SU-DHL-6 (cell line): ENCODE results near the gene ANKH.

Experiments
- H2AFZ ChIP-seq: fragments of 200-600 bp; sonication (generic); 2 replicates; pipeline ENCODE4 v1.6.1; 2014; ENCODE audit warnings: low read depth, mild to moderate bottlenecking, moderate library complexity, mixed read lengths, antibody characterized with exemption, low read length; ENCODE audit not compliant: severe bottlenecking
- H3F3A ChIP-seq: fragments of 200-600 bp; shearing (Covaris generic); 2 replicates; pipeline ENCODE4 v1.6.0; 2016; ENCODE audit warnings: antibody characterized with exemption, mild to moderate bottlenecking; ENCODE audit not compliant: insufficient read depth
- H3K27ac ChIP-seq: fragments of 200-600 bp; sonication (generic); 2 replicates; pipeline ENCODE4 v1.5.1; 2016; ENCODE audit warnings: low read depth, mild to moderate bottlenecking, low read length, moderate library complexity, mixed read lengths
- H3K27me3 ChIP-seq: fragments of 200-600 bp; sonication (generic), shearing (Covaris generic); 2 replicates; pipeline ENCODE4 v1.6.0; 2014; ENCODE audit warnings: mild to moderate bottlenecking, low read length
- H3K36me3 ChIP-seq: fragments of 200-600 bp; sonication (generic); 2 replicates; pipeline ENCODE4 v1.6.1; 2014; ENCODE audit warnings: mild to moderate bottlenecking, low read length, mixed read lengths
- H3K4me2 ChIP-seq: fragments of 300-600, 200-600 bp; shearing (Covaris generic), sonication (generic); 2 replicates; pipeline ENCODE4 v1.6.0; 2014; ENCODE audit warnings: low read length, low read depth, mild to moderate bottlenecking; ENCODE audit not compliant: poor library complexity, severe bottlenecking
- H3K4me3 ChIP-seq: fragments of 200-600 bp; sonication (generic); 2 replicates; pipeline ENCODE4 v1.5.1; 2014; ENCODE audit warnings: antibody characterized with exemption, low read length, mild to moderate bottlenecking, mixed read lengths; ENCODE audit not compliant: insufficient read depth, poor library complexity, severe bottlenecking
- H3K79me2 ChIP-seq: fragments of 200-600 bp; sonication (generic); 2 replicates; pipeline ENCODE4 v1.6.1; 2014; ENCODE audit warnings: mild to moderate bottlenecking, low read length, moderate library complexity; ENCODE audit not compliant: insufficient read depth
- H3K9ac ChIP-seq: fragments of 200-600 bp; sonication (generic); 2 replicates; pipeline ENCODE4 v1.7.0; 2014; ENCODE audit warnings: mild to moderate bottlenecking, low read length
- H3K9me2 ChIP-seq: fragments of 200-600 bp; sonication (generic); replicated peaks from 2 replicates; pipeline ENCODE4 v1.6.1; 2014; ENCODE audit warnings: low read length; ENCODE audit not compliant: insufficient read depth
- H3K9me3 ChIP-seq: fragments of 200-600 bp; sonication (generic); 2 replicates; pipeline ENCODE4 v1.6.1; 2014; ENCODE audit warnings: low read length, mixed read lengths; ENCODE audit not compliant: insufficient read depth
- H4K20me1 ChIP-seq: fragments of 200-600 bp; sonication (generic); 2 replicates; pipeline ENCODE4 v1.6.1; 2014; ENCODE audit warnings: low read depth, mild to moderate bottlenecking, antibody characterized with exemption, low read length, moderate library complexity, mixed read lengths
- CTCF ChIP-seq: fragments of 200-600 bp; sonication (generic); IDR thresholded peaks from one replicate; pipeline ENCODE4 v1.5.1; 2017; ENCODE audit warnings: antibody characterized with exemption, mild to moderate bottlenecking, low read length, moderate library complexity; ENCODE audit not compliant: insufficient read depth, poor library complexity, severe bottlenecking
- EZH2phosphoT487 ChIP-seq: fragments of 200-600 bp; sonication (generic), shearing (Covaris generic); conservative IDR thresholded peaks from 2 replicates; pipeline ENCODE4 v1.6.1; 2018; ENCODE audit warnings: mild to moderate bottlenecking, antibody characterized with exemption, low read length, moderate library complexity, mixed read lengths

Gene ANKH

GRCh38 chr5:14698495-14698894 lies 173.1 kb downstream of the ANKH start:
- Histone ChIP-seq H3K4me2 (no peak overlapping the region), H3K4me3 (no peak overlapping the region), H3K79me2 (no peaks in the 10 kb centered on the region; the same call in 1 of the 2 replicates), H3K27me3 (no peaks in the 10 kb centered on the region), H3F3A (no peaks in the 10 kb centered on the region), H3K36me3 (peaks cover 17% of the 10 kb centered on the region), H4K20me1 (no peaks in the 10 kb centered on the region; the same call in 1 of the 2 replicates), H3K27ac (no peak overlapping the region), H3K9ac (no peak overlapping the region), H3K9me3 (no peaks in the 10 kb centered on the region), H2AFZ (no peak overlapping the region), H3K9me2 (no peaks in the 10 kb centered on the region)
- TF ChIP-seq CTCF (no peak), EZH2phosphoT487 (no peak)

- Histone ChIP-seq H3F3A (no peaks in the 10 kb centered on the region), H3K36me3 (peaks cover 30% of the 10 kb centered on the region), H3K4me2 (no peak overlapping the region), H3K27ac (no peak overlapping the region), H3K9me2 (no peaks in the 10 kb centered on the region), H3K9me3 (no peaks in the 10 kb centered on the region), H3K4me3 (no peak overlapping the region), H4K20me1 (no peaks in the 10 kb centered on the region; the same call in 1 of the 2 replicates), H3K9ac (no peak overlapping the region), H2AFZ (no peak overlapping the region), H3K27me3 (no peaks in the 10 kb centered on the region), H3K79me2 (peaks cover 5% of the 10 kb centered on the region; the same call in 1 of the 2 replicates)
- TF ChIP-seq EZH2phosphoT487 (no peak), CTCF (no peak)
These were observed 174.7 kb downstream of the ANKH start for GRCh38 chr5:14696851-14697250.

- TF ChIP-seq EZH2phosphoT487 (no peak), CTCF (no peak)
- H3K27me3 ChIP-seq: no peaks in the 10 kb centered on the region
- H3K27ac ChIP-seq: no peak overlapping the region
- peaks cover 38% of the 10 kb centered on the region for H3K36me3 ChIP-seq
- no peak overlapping the region for H2AFZ ChIP-seq
- H3K4me2 ChIP-seq: no peak overlapping the region
- no peaks in the 10 kb centered on the region for H3K9me3 ChIP-seq
- H3K9me2 ChIP-seq: no peaks in the 10 kb centered on the region
- no peak overlapping the region for H3K4me3 ChIP-seq
- no peaks in the 10 kb centered on the region; the same call in 1 of the 2 replicates for H4K20me1 ChIP-seq
- H3K9ac ChIP-seq: no peak overlapping the region
- H3F3A ChIP-seq: no peaks in the 10 kb centered on the region
- H3K79me2 ChIP-seq: peaks cover 5% of the 10 kb centered on the region; the same call in 1 of the 2 replicates
These were observed 175.5 kb downstream of the ANKH start for GRCh38 chr5:14696057-14696456.

GRCh38 chr5:14695152-14695551 lies 176.4 kb downstream of the ANKH start:
- no peaks in the 10 kb centered on the region for H3F3A ChIP-seq

More at GRCh38 chr5:14695152-14695551, 176.4 kb downstream of the ANKH start:
- no peaks in the 10 kb centered on the region for H3K9me2 ChIP-seq
- H3K4me2 ChIP-seq: no peak overlapping the region
- H4K20me1 ChIP-seq: no peaks in the 10 kb centered on the region; the same call in 1 of the 2 replicates
- peaks cover 46% of the 10 kb centered on the region for H3K36me3 ChIP-seq
- H3K4me3 ChIP-seq: no peak overlapping the region
- no peak overlapping the region for H2AFZ ChIP-seq
- TF ChIP-seq CTCF (no peak), EZH2phosphoT487 (no peak)
- no peaks in the 10 kb centered on the region for H3K9me3 ChIP-seq
- H3K27me3 ChIP-seq: no peaks in the 10 kb centered on the region
- H3K27ac ChIP-seq: no peak overlapping the region
- H3K9ac ChIP-seq: no peak overlapping the region
- peaks cover 5% of the 10 kb centered on the region; the same call in 1 of the 2 replicates for H3K79me2 ChIP-seq
